GM19328 (cell line): ENCODE results near the gene IPO5.
"Not testable (repeated sequence)": the region's sequence is repeated elsewhere in the genome, so short reads cannot be mapped to it uniquely, and the experiment has no call there.

Experiments
- ATAC-seq: cut with Tn5 transposase; IDR thresholded peaks from one replicate; pipeline ENCODE4 v1.9.1; 2021; ENCODE audit warnings: mild to moderate bottlenecking, moderate library complexity; ENCODE audit not compliant: unreplicated experiment

The IPO5 gene

GRCh38 chr13:97948041-97948440 is 5.4 kb upstream of the IPO5 start:
- ATAC-seq: no peak

- ATAC-seq: not testable (repeated sequence)
Measured at GRCh38 chr13:97949316-97949715, 4.2 kb upstream of the IPO5 start.

GRCh38 chr13:97951376-97951775 is 2.1 kb upstream of the IPO5 start:
- ATAC-seq: no peak

- not testable (repeated sequence) for ATAC-seq
Measured at GRCh38 chr13:97952831-97953230, 644 bp upstream of the IPO5 start.

GRCh38 chr13:97961340-97961739 is 7.9 kb downstream of the IPO5 start:
- ATAC-seq: no peak

GRCh38 chr13:97962887-97963286 is 9.4 kb downstream of the IPO5 start:
- no peak for ATAC-seq

GRCh38 chr13:97967226-97967625 is 13.8 kb downstream of the IPO5 start:
- no peak for ATAC-seq

- no peak for ATAC-seq
Measured at GRCh38 chr13:97967948-97968347, 14.5 kb downstream of the IPO5 start.

- no peak for ATAC-seq
Measured at GRCh38 chr13:97971519-97971918, 18.0 kb downstream of the IPO5 start.

GRCh38 chr13:97974773-97975172 is 21.3 kb downstream of the IPO5 start:
- no peak for ATAC-seq

- ATAC-seq: no peak
Measured at GRCh38 chr13:97975280-97975847, 21.9 kb downstream of the IPO5 start.

- peak; percentile 87 for ATAC-seq
Measured at GRCh38 chr13:97975848-97976609, 22.6 kb downstream of the IPO5 start.

- peak; percentile 28 for ATAC-seq
Measured at GRCh38 chr13:97976610-97977521, 23.4 kb downstream of the IPO5 start.

GRCh38 chr13:97977982-97978381 is 24.5 kb downstream of the IPO5 start:
- no peak for ATAC-seq

GRCh38 chr13:97978651-97979050 is 25.2 kb downstream of the IPO5 start:
- no peak for ATAC-seq

GRCh38 chr13:97979051-97979450 is 25.6 kb downstream of the IPO5 start:
- no peak for ATAC-seq

- ATAC-seq: no peak
Measured at GRCh38 chr13:97979556-97979955, 26.1 kb downstream of the IPO5 start.

- ATAC-seq: no peak
Measured at GRCh38 chr13:97982286-97982685, 28.8 kb downstream of the IPO5 start.

- peak; percentile 62 for ATAC-seq
Measured at GRCh38 chr13:97986835-97987234, 33.4 kb downstream of the IPO5 start.

GRCh38 chr13:97999653-98000052 is 46.2 kb downstream of the IPO5 start:
- no peak for ATAC-seq

GRCh38 chr13:98004107-98004506 is 50.6 kb downstream of the IPO5 start:
- ATAC-seq: no peak

- ATAC-seq: not testable (repeated sequence)
Measured at GRCh38 chr13:98004997-98005396, 51.5 kb downstream of the IPO5 start.
